GM12874 (cell line): ENCODE data around the gene RUFY3.

Experiments used
- CTCF ChIP-seq: IDR thresholded peaks from 2 replicates; pipeline ENCODE4 v1.5.1; 2011; ENCODE audit warnings: low read depth, mild to moderate bottlenecking, control low read depth, low read length, moderate library complexity; ENCODE audit not compliant: insufficient read depth

Gene RUFY3

DNA sequence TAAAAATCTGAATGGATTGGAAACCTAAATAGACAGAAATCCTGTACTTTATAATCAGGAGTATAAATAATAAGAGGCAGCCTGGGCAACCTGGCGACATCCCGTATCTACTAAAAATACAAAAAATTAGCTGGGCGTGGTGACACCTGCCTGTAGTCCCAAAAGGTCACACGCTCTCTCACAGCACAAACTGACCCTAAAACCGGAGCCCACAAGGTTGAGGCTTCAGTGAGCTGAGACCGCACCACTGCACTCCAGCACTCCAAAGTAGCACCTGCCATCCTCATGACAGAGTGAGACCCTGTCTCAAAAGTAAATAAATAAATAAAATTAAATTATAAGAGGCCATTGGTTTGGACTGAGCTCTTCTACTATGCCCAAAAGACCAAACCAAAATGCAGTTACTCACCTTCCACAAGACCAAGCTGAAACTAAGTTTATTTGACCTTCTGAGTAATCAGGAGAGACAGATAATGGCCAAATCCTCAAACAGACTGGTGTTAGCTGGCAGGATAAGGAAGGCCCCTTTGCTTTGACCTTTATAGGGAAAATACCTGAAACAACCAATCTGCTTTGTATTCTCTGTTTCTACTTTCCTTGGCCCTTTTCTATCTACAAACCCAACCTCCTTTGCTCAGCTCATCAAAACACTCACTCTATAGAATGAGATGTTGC, 121.1 kb downstream of the RUFY3 start:
- TF ChIP-seq CTCF, result no peak

- no peak for TF ChIP-seq CTCF
Observed at GRCh38 chr4:70844180-70844579, 122.4 kb downstream of the RUFY3 start.

- TF ChIP-seq CTCF, result no peak
Observed at GRCh38 chr4:70849291-70849690, 127.5 kb downstream of the RUFY3 start.

DNA sequence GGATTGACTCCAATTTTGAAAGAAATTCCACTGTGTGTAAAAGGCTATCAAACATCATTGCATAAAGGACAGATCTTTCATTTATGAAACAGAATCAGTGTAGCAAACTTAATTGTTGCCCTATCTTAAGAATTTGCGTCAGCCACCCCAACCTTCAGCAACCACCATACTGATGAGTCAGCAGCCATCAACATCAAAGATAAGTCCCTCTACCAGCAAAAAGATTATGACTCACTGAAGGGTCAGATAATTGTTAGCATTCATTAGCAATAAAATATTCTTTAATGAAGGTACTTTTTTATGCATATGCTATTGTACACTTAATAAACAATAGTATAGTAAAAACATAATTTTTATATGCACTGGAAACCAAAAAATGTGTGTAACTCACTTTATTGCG, 133.7 kb downstream of the RUFY3 start:
- no peak for TF ChIP-seq CTCF
